NK-92 (cell line): ENCODE measurements around the gene OLR1.

ENCODE experiments used
- DNase-seq: peaks from one replicate; lab custom pipeline; 2025; ENCODE audit not compliant: unreplicated experiment; lab: John Stamatoyannopoulos, UW

Gene OLR1

DNA sequence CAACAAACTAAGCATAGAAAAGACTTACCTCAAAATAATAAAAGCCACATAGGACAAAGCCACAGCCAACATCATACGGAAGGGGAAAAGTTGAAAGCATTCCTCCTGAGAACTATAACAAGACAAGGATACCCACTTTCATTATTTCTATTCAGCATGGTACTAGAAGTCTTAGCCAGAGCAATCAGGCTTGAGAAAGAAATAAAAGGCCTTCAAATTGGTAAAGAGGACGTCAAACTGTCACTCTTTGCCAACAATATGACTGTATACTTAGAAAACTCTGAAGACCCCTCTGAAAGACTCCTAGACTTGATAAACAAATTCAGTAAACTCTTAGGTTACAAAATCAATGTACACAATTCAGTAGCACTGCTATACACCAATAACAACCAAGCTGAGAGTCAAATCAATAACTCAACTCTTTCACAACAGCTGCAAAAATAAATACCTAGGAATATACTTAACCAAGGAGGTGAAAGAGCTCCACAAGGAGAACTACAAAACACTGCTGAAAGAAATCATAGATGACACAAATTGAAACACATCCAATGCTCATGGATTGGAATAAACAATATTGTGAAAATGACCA is 61.6 kb downstream of the OLR1 start:
- no peak for DNase-seq
